Testis (tissue), 2 donors: ENCODE results near the gene ARSK.

Experiments used
- POLR2A ChIP-seq: fragments of 450-650 bp; IDR thresholded peaks from one replicate; pipeline ENCODE4 v1.6.1; 2017; ENCODE audit warnings: antibody characterized with exemption, mild to moderate bottlenecking, moderate library complexity
- TF ChIP-seq, protein P1 (sequence below), 3 experiments: fragments of 450-650 bp in 2 of 3; fragments of 200-600 bp in 1 of 3; sonication (generic) in 1 of 3; IDR thresholded peaks; one replicate each; pipeline ENCODE4 v1.5.1; 2016 to 2019; ENCODE audit warnings: antibody characterized with exemption in 3 of 3, mild to moderate bottlenecking in 2 of 3, moderate library complexity in 1 of 3

DNA sequence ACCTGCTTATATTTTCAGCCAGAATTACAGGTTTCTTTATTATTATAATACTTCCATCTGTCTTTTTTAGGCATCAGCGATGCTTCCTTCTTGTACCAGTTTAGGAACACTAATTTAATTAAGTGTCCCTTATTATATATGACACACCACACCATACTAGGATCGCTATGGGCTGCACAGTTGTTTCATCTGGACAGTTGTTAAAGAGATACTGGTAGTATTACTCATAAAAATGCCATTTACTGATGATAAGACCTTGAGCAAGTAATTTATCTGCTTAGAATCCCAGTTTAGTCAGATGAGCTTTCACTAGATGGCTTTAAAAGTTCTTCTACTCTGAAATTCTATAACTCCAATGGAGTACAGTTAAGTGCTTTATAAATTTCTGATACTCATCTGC lies 17.1 kb downstream of the ARSK start:
- TF ChIP-seq POLR2A, result no peak
- TF ChIP-seq, protein P1, sequence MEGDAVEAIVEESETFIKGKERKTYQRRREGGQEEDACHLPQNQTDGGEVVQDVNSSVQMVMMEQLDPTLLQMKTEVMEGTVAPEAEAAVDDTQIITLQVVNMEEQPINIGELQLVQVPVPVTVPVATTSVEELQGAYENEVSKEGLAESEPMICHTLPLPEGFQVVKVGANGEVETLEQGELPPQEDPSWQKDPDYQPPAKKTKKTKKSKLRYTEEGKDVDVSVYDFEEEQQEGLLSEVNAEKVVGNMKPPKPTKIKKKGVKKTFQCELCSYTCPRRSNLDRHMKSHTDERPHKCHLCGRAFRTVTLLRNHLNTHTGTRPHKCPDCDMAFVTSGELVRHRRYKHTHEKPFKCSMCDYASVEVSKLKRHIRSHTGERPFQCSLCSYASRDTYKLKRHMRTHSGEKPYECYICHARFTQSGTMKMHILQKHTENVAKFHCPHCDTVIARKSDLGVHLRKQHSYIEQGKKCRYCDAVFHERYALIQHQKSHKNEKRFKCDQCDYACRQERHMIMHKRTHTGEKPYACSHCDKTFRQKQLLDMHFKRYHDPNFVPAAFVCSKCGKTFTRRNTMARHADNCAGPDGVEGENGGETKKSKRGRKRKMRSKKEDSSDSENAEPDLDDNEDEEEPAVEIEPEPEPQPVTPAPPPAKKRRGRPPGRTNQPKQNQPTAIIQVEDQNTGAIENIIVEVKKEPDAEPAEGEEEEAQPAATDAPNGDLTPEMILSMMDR (IDR thresholded peaks at IDR 0.05), result no peak
